ENCODE measurements around the gene DNAJB2.

DNAJB2 gene

GRCh38 chr2:219245148-219245898, 33.8 kb upstream of the DNAJB2 start, which contains the start of the genes GLB1L and STK16:
Gene GLB1L (minus strand): TSS chr2:219245444. CDS start chr2:219243573, 1,871 bp downstream.
Gene STK16 (plus strand): TSS chr2:219245479. CDS start chr2:219246000, 521 bp downstream.
- Histone ChIP-seq H3K36me3 (no peaks in the 10 kb centered on the region), H3K27me3 (no peaks in the 10 kb centered on the region), H3K9me3 (no peaks in the 10 kb centered on the region), H3K4me3 (ENCODE audit: low read depth, low read length) (peak within 1 kb of the TSS; percentile 95), H3K4me1 (peaks cover 15% of the 10 kb centered on the region)
- TF ChIP-seq CTCF (IDR thresholded peaks at IDR 0.05; ENCODE audit: low read depth, low read length): no peak
- peak; percentile 94 for DNase-seq

- DNase-seq: no peak
- H3K9me3 ChIP-seq: no peaks in the 10 kb centered on the region
- no peaks in the 10 kb centered on the region for H3K36me3 ChIP-seq
- H3K27me3 ChIP-seq: no peaks in the 10 kb centered on the region
- peaks cover 15% of the 10 kb centered on the region for H3K4me1 ChIP-seq
- no peak for TF ChIP-seq CTCF (IDR thresholded peaks at IDR 0.05; ENCODE audit: low read depth, low read length)
- peak overlapping the region; percentile 95 for H3K4me3 ChIP-seq (ENCODE audit: low read depth, low read length)
Observed at GRCh38 chr2:219245899-219246230, 33.3 kb upstream of the DNAJB2 start.

- no peak for DNase-seq
- Histone ChIP-seq H3K27me3 (no peaks in the 10 kb centered on the region), H3K4me1 (peaks cover 15% of the 10 kb centered on the region), H3K4me3 (ENCODE audit: low read depth, low read length) (no peak overlapping the region), H3K9me3 (no peaks in the 10 kb centered on the region), H3K36me3 (no peaks in the 10 kb centered on the region)
- no peak for TF ChIP-seq CTCF (IDR thresholded peaks at IDR 0.05; ENCODE audit: low read depth, low read length)
Observed at GRCh38 chr2:219246559-219246958, 32.6 kb upstream of the DNAJB2 start.

- H3K4me1 ChIP-seq: peaks cover 15% of the 10 kb centered on the region
- no peak for DNase-seq
- no peaks in the 10 kb centered on the region for H3K9me3 ChIP-seq
- peaks cover 13% of the 10 kb centered on the region for H3K27me3 ChIP-seq
- H3K4me3 ChIP-seq (ENCODE audit: low read depth, low read length): no peak overlapping the region
- no peak for TF ChIP-seq CTCF (IDR thresholded peaks at IDR 0.05; ENCODE audit: low read depth, low read length)
- H3K36me3 ChIP-seq: no peaks in the 10 kb centered on the region
Observed at GRCh38 chr2:219247678-219248642, 31.2 kb upstream of the DNAJB2 start.

- H3K4me1 ChIP-seq: peaks cover 15% of the 10 kb centered on the region
- H3K27me3 ChIP-seq: peaks cover 22% of the 10 kb centered on the region
- no peak for TF ChIP-seq CTCF (IDR thresholded peaks at IDR 0.05; ENCODE audit: low read depth, low read length)
- H3K4me3 ChIP-seq (ENCODE audit: low read depth, low read length): no peak overlapping the region
- no peaks in the 10 kb centered on the region for H3K36me3 ChIP-seq
- H3K9me3 ChIP-seq: no peaks in the 10 kb centered on the region
- no peak for DNase-seq
Observed at GRCh38 chr2:219248845-219249202, 30.3 kb upstream of the DNAJB2 start.
